ENCODE measurements around the gene ADAMTSL4. TPM values are rescaled to one million over a fixed set of nuclear protein-coding genes. Genes with fewer than 3 reads are reported as not detected.

ADAMTSL4 gene
- total and polyA plus RNA-seq, 2 of the 8 experiments (the other 6 are each of a cell fraction or from before 2014, with no cell fraction given), result 4.2 to 5.4 TPM

DNA sequence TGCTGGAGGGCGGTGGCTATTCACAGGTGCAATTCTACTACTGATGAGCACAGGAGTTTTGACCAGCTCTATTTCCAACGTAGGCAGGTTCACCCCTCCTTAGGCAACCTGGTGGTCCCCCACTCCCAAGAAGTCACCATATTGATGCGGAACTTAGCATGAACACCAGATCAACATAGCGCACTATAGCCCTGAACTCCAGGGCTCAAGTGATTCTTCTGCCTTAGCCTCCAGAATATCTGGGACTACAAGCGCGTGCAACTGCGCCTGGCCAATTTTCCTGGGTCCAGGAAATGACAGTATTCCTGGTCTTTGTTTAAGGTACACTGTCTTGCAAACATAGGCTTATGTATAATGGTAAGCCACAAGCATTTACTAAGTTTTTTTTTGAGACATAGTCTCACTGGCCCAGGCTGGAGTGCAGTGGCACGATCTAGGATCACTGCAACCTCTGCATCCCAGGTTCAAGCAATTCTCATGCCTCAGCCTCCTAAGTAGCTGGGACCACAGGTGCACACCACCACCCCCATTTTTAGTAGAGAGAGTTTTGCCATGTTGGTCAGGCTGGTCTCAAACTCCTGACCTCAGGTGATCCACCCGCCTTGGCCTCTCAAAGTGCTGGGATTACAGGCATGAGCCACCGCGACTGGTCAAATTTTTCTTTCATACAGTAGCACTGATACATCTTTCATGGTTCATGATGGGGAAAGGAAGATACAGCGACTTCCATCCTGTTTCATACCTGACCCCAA is 17.6 kb downstream of the ADAMTSL4 start:
- ChIA-PET CTCF (ENCODE audit: partially characterized antibody) (interaction anchor here (1.0 to 13.7 kb wide), 4 partner anchors 9 to 61 kb away, joined by 3 to 210 read pairs (median 6); no protein-coding TSS in a partner anchor), POLR2A (ENCODE audit: partially characterized antibody) (interaction anchor here (1.1 to 43.7 kb wide), 5 partner anchors 7 to 84 kb away, joined by 3 to 1380 read pairs (median 1013); partner anchors contain the start of genes ADAMTSL4, ENSA and MCL1)
- Histone ChIP-seq H3K27me3 (replicated peaks in 1 of 4; ENCODE audit: control insufficient read depth in 3 of 4, extremely low read depth in 1 of 4, insufficient read depth in 3 of 4, low read length in 3 of 4) (no peaks in the 10 kb centered on the region), H3K56ac (replicated peaks; ENCODE audit: insufficient read length, low read depth, low read length) (peak overlapping the region; percentile 60), H3K9me3 (ENCODE audit: insufficient read depth in 2 of 2, low read depth in 1 of 2, low read length in 1 of 2) (no peaks in the 10 kb centered on the region), H2BK120ac (replicated peaks; ENCODE audit: low read depth, low read length) (peak overlapping the region; percentile 96), H2BK5ac (ENCODE audit: low read depth, low read length) (peak overlapping the region; percentile 94), H4K91ac (replicated peaks; ENCODE audit: insufficient read length, low read length) (peak overlapping the region; percentile 96), H3K79me2 (ENCODE audit: control insufficient read depth in 1 of 2, insufficient read depth in 2 of 2, low read length in 2 of 2) (peaks cover 5 to 64% of the 10 kb centered on the region in 2 experiments; a peak in 3 of 4 replicates), H2AFZ (ENCODE audit: low read length) (no peak overlapping the region), H3K18ac (ENCODE audit: extremely low read depth, low read length) (peak overlapping the region; percentile 57; the same call in 1 of the 2 replicates), H3K23me2 (ENCODE audit: low read depth, low read length) (peaks cover 4% of the 10 kb centered on the region), H2BK12ac (ENCODE audit: low read depth, low read length) (peak overlapping the region; percentile 84), H3K4me1 (replicated peaks in 1 of 4; ENCODE audit: control insufficient read depth in 3 of 4, insufficient read depth in 4 of 4, low read length in 3 of 4) (peaks cover 29 to 39% (median 29%) of the 10 kb centered on the region in 4 experiments), H3K4me2 (ENCODE audit: insufficient read depth in 1 of 2, low read depth in 2 of 2, low read length in 2 of 2) (peak overlapping the region; percentile 73 to 75), H4K20me1 (replicated peaks in 1 of 2; ENCODE audit: control insufficient read depth in 1 of 2, insufficient read depth in 2 of 2, low read length in 2 of 2) (peaks cover 0 to 2% of the 10 kb centered on the region in 2 experiments), H4K5ac (ENCODE audit: insufficient read length, low read depth, low read length) (peak overlapping the region; percentile 20), H3K23ac (ENCODE audit: insufficient read length) (no peak overlapping the region), H2AK5ac (ENCODE audit: low read depth, low read length) (peak overlapping the region; percentile 55; the same call in 1 of the 2 replicates), H3K9ac (replicated peaks in 1 of 4; ENCODE audit: extremely low read depth in 1 of 4, low read depth in 3 of 4, low read length in 3 of 4) (peak overlapping the region in 3 of 4 experiments; percentile 76 to 82 (median 81); a peak in 6 of 7 replicates), H2BK20ac (ENCODE audit: low read length) (peak overlapping the region; percentile 88), H3K4ac (replicated peaks; ENCODE audit: insufficient read length, low read depth, low read length) (peak overlapping the region; percentile 91), H3K14ac (ENCODE audit: insufficient read length) (no peak overlapping the region), H3K36me3 (ENCODE audit: control insufficient read depth in 2 of 4, insufficient read depth in 4 of 4, low read length in 3 of 4) (peaks cover 0 to 6% (median 3%) of the 10 kb centered on the region in 4 experiments; a peak in 2 of 8 replicates), H3K27ac (ENCODE audit: low read depth, low read length) (peak overlapping the region; percentile 95), H3K79me1 (ENCODE audit: low read depth, low read length) (no peaks in the 10 kb centered on the region; the same call in 1 of the 2 replicates), H4K8ac (ENCODE audit: extremely low read depth, insufficient read depth, low read length) (peak overlapping the region; percentile 85; the same call in 1 of the 2 replicates), H2BK15ac (ENCODE audit: low read length) (peak overlapping the region; percentile 67; the same call in 1 of the 2 replicates), H3K4me3 (ENCODE audit: extremely low read depth in 1 of 4, insufficient read depth in 2 of 4, low read depth in 3 of 4, low read length in 4 of 4) (peak overlapping the region in 3 of 4 experiments; percentile 29 to 51 (median 45); a peak in 4 of 8 replicates)
- DNase-seq (ENCODE audit: low read depth in 1 of 2, low spot score in 2 of 2) (no peak), FAIRE-seq (no peak)
- WGBS, 2 experiments (ENCODE audit: extremely low coverage in 1 of 2, insufficient coverage in 1 of 2, insufficient read length in 1 of 2, insufficient replicate concordance in 2 of 2, low coverage in 1 of 2, low lambda C conversion rate in 2 of 2, missing lambda C conversion rate in 1 of 2), result 87% methylated on average over 12 of the region's 12 CpGs; no CpG with 5 or more reads in 1 of the 2 experiments
- TF ChIP-seq ASH2L (IDR thresholded peaks at IDR 0.05; ENCODE audit: low read length) (no peak), POLR2A (IDR thresholded peaks at IDR 0.05; ENCODE audit: control extremely low read depth in 1 of 2, low read depth in 2 of 2, low read length in 2 of 2) (peak in 1 of 2 experiments; percentile 48; a peak in 1 of 3 replicates), POLR2AphosphoS5 (IDR thresholded peaks at IDR 0.05; ENCODE audit: low read depth, low read length) (0 out of 2 replicates have a peak, but pooled peaks have one; percentile 4)
